Measurements from ENCODE around the gene RBKS.

- TF ChIP-seq POLR2AphosphoS5 (IDR thresholded peaks at IDR 0.05; ENCODE audit: low read depth, low read length): no peak
- TF ChIP-seq ZNF274 (IDR thresholded peaks at IDR 0.05; ENCODE audit: borderline replicate concordance, extremely low read depth, low read length): no peak
- no peak for TF ChIP-seq USF2 (IDR thresholded peaks at IDR 0.05; ENCODE audit: low read length)
- no peak for TF ChIP-seq POLR2A (IDR thresholded peaks at IDR 0.05; ENCODE audit: control extremely low read depth in 1 of 2, low read depth in 2 of 2, low read length in 2 of 2)
These were observed 35.8 kb downstream of the RBKS start for GRCh38 chr2:27854229-27854862.

All from H1 (cell line).